ENCODE data around the gene ABRAXAS1.

DNA sequence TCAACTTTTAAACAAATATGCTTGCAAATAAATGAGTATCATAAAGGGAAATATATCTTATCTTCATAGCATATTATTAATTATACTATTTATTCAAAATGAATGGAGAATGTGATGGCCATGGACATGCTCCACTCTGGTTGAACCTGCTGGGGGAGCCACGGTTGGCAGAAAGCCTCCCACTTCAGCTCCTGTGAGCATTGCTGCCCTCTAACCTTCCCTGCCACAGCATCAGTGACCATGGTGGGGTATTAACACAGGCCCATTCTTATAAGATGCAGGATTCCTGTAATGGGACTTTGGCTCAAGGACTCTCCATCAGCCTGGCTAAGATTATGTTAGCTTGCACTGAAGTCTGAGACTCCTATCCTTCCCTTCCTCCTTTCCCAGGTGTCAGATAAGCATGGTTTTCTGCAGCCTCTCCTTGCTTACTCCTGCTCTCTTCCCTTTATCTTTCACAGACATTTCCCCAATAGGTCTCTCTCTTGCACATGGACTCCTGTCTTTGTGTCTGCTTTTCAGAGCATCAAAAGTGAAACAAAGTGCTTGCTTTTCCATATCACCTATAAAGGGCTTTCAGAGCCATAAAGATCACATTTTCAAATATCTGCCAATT lies 4.9 kb upstream of the ABRAXAS1 start:
- TF ChIP-seq EGR1 (IDR thresholded peaks at IDR 0.05; ENCODE audit: borderline replicate concordance in 1 of 2, low read depth in 2 of 2, low read length in 2 of 2) (no peak), SIX5 (IDR thresholded peaks at IDR 0.05; ENCODE audit: low read depth, low read length, severe bottlenecking) (no peak), POLR2AphosphoS5 (IDR thresholded peaks at IDR 0.05; ENCODE audit: low read length) (no peak), ZNF207 (IDR thresholded peaks at IDR 0.05; ENCODE audit: borderline replicate concordance) (no peak)
